Gastrocnemius medialis (tissue), 4 donors: Measurements from ENCODE around the gene TNS3. TPM values are rescaled to one million over a fixed set of nuclear protein-coding genes. Genes with fewer than 3 reads are reported as not detected.

ENCODE experiments used
- ATAC-seq, 2 donors: fragments of 150-250 bp; one replicate each; pipeline ENCODE4 v1.9.1; 2016
- DNase-seq, 2 donors: peaks; one replicate each; pipeline ENCODE4 v3.0.0-alpha.2; 2019
- H3K27ac ChIP-seq, 4 donors: fragments of 200-600 bp; sonication (generic); 1 replicate in 1 of 4; 2 replicates in 3 of 4; pipeline ENCODE4 v1.5.1; 2016 to 2018; ENCODE audit warnings: mild to moderate bottlenecking in 2 of 4, moderate library complexity in 1 of 4
- H3K27me3 ChIP-seq, 3 donors: fragments of 200-600 bp; sonication (generic) in 2 of 3; 1 replicate in 1 of 3; 2 replicates in 2 of 3; pipeline versions ENCODE4 v1.5.1 to v1.6.0; 2016 to 2019; ENCODE audit warnings: mild to moderate bottlenecking in 1 of 3, moderate library complexity in 1 of 3
- H3K36me3 ChIP-seq, 2 donors: fragments of 200-600 bp; sonication (generic) in 1 of 2; one replicate each; pipeline ENCODE4 v1.5.1; 2017 to 2018
- H3K4me1 ChIP-seq, 2 donors: fragments of 200-600 bp; sonication (generic) in 1 of 2; one replicate each; pipeline ENCODE4 v1.5.1; 2016 to 2017; ENCODE audit warnings: mild to moderate bottlenecking in 2 of 2
- H3K4me3 ChIP-seq, 4 donors: fragments of 200-600 bp; sonication (generic) in 3 of 4; 1 replicate in 1 of 4; 2 replicates in 3 of 4; pipeline ENCODE4 v1.5.1; 2016 to 2019; ENCODE audit warnings: mild to moderate bottlenecking in 2 of 4
- H3K9me3 ChIP-seq, 3 donors: fragments of 200-600 bp; sonication (generic) in 2 of 3; 1 replicate in 1 of 3; 2 replicates in 2 of 3; pipeline ENCODE4 v1.5.1; 2016 to 2019
- POLR2A ChIP-seq, 2 donors: fragments of 450-650 bp; IDR thresholded peaks; one replicate each; pipeline ENCODE4 v1.6.1; 2017; ENCODE audit warnings: antibody characterized with exemption in 2 of 2, mild to moderate bottlenecking in 2 of 2, moderate library complexity in 2 of 2
- in situ Hi-C, 4 donors: fragments of 200-750 bp; cut with MboI; loops; one replicate each; pipeline versions ENCODE4 v1.15.0 to v1.8.0; 2017; ENCODE audit warnings: low sequenced_read_pairs in 4 of 4
- intact Hi-C: fragments of 100-400 bp; cut with DNase I; formaldehyde crosslinking; loops from one replicate; pipeline ENCODE4 v1.15.1; 2023; ENCODE audit warnings: low total_unique reads
- total RNA-seq, 4 donors: library from RNA; depleted of rRNA; stranded (reverse); fragments of >200 nt; gene quantifications; one replicate each; pipeline versions ENCODE4 v1.1.0 to v1.2.3, GENCODE V29; 2016
- TF ChIP-seq, protein P1 (sequence below), 5 experiments: fragments of 450-650 bp in 3 of 5; fragments of 200-600 bp in 2 of 5; sonication (generic) in 2 of 5; IDR thresholded peaks in 4 of 5; conservative IDR thresholded peaks in 1 of 5; 1 replicate in 4 of 5; 2 replicates in 1 of 5; pipeline ENCODE4 v1.5.1; 2016 to 2019; ENCODE audit warnings: antibody characterized with exemption in 5 of 5, mild to moderate bottlenecking in 3 of 5, moderate library complexity in 3 of 5

The TNS3 gene
- total RNA-seq, 4 donors from 2014 or later = 39.4 to 64.3 (median 50.5) TPM

DNA sequence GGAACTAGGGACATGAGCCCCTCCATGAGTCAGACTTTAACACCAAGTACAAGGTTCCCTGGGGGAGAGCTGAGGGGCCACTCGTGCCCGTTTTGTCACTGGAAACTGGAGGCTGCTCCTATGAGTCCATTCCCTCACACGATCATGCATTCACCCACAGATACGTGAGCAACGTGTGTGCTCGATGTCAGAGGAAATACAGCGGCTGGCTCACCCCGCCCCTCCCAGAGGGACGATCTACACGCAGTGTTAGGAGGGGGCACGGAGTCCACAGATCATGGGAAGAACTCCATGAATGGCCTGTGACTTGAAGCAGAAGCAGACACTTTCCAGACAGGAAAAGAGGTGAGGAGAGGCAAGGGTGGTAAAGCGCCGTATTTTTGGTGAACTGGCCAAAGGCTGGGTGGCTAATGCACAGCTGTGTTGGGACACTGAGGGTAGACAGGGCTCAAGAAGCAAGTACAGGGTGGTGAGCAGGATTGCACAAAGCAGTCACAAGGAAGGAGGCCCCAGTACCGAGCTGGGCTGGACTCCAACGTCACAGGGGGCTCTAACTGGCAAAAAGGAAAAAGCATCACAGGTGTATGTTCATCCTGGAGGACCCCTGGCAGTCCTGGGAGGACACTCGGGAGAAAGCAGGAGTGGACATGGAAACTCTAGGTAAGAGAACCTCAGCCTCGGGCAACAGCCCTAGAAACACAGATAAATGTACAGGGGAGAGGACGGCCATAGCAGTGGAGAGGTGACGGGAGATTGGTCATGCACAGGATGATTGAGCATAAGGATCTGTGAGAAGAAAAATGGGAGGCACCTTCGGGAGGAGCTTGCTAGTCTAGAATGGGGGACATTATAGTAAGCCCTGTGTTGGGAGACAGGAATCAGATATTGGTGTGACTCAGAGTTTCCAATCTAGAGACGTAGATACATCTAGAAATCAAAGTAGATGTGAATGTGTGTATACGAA, 41.2 kb downstream of the TNS3 start:
- H3K27me3 ChIP-seq = no peaks in the 10 kb centered on the region
- TF ChIP-seq, protein P1, sequence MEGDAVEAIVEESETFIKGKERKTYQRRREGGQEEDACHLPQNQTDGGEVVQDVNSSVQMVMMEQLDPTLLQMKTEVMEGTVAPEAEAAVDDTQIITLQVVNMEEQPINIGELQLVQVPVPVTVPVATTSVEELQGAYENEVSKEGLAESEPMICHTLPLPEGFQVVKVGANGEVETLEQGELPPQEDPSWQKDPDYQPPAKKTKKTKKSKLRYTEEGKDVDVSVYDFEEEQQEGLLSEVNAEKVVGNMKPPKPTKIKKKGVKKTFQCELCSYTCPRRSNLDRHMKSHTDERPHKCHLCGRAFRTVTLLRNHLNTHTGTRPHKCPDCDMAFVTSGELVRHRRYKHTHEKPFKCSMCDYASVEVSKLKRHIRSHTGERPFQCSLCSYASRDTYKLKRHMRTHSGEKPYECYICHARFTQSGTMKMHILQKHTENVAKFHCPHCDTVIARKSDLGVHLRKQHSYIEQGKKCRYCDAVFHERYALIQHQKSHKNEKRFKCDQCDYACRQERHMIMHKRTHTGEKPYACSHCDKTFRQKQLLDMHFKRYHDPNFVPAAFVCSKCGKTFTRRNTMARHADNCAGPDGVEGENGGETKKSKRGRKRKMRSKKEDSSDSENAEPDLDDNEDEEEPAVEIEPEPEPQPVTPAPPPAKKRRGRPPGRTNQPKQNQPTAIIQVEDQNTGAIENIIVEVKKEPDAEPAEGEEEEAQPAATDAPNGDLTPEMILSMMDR (IDR thresholded peaks at IDR 0.05 in 4 of 5, conservative IDR thresholded peaks at IDR 0.05 in 1 of 5) = no peak
- TF ChIP-seq POLR2A (IDR thresholded peaks at IDR 0.05) = no peak
- no peaks in the 10 kb centered on the region for H3K36me3 ChIP-seq
- in situ Hi-C loops (no loop called here), intact Hi-C loops (no loop called here)
- H3K27ac ChIP-seq = no peak overlapping the region
- no peak overlapping the region for H3K4me3 ChIP-seq
- ATAC-seq (no peak), DNase-seq (no peak)
- no peaks in the 10 kb centered on the region for H3K9me3 ChIP-seq
- peaks cover 14 to 15% of the 10 kb centered on the region in 2 donors for H3K4me1 ChIP-seq

DNA sequence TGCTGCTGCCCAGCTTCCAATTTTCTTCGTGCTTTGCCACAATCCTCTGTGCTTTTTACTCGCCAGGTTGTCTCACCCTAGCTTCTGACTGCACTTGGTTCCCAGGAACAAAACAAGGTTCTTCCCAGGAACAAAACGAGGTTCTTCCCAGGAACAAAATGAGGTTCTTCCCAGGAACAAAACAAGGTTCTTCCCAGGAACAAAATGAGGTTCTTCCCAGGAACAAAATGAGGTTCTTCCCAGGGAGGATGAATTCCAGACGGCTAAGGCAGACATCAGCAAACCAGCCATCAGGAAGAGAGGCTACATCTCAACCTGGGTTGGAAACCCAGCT, 41.9 kb downstream of the TNS3 start:
- Histone ChIP-seq H3K4me3 (no peak overlapping the region), H3K4me1 (peaks cover 19 to 21% of the 10 kb centered on the region in 2 donors), H3K27ac (no peak overlapping the region), H3K27me3 (no peaks in the 10 kb centered on the region), H3K9me3 (no peaks in the 10 kb centered on the region), H3K36me3 (no peaks in the 10 kb centered on the region)
- intact Hi-C loops (no loop called here), in situ Hi-C loops (no loop called here)
- TF ChIP-seq, protein P1 (IDR thresholded peaks at IDR 0.05 in 4 of 5, conservative IDR thresholded peaks at IDR 0.05 in 1 of 5) = no peak
- no peak for TF ChIP-seq POLR2A (IDR thresholded peaks at IDR 0.05)
- ATAC-seq (no peak), DNase-seq (no peak)

DNA sequence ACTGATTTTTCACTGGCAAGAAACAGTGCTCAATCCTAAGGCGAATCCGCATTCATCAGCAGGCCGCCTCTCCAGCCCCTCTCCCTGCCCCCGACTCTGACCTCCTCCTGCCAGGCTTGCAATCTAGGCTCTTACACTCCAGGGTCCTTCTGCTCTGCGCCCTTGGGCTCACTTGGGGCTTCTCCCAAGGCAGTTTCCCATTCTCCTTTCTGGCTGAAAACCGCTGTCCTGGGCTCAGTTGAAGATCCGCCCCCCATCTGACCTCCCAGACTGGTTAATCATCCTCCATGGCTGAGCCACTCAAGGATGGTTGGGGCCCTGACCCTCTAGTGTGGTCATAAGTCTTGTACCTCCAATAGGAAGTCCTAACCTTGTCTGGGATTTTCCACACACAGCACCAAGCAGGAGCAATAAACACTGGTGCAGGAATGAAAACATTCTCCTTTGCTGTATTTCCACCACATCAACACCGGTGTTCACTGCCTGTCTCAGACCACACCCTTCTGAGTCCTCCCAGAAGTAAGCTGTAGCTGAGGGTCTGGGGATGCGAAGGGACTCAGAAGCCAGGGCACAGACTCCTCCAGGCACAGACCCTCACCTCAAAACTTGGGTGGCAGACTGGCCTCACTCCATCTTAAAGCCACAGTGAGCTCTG, 42.4 kb downstream of the TNS3 start:
- Histone ChIP-seq H3K4me1 (peaks cover 24 to 25% of the 10 kb centered on the region in 2 donors), H3K27ac (no peak overlapping the region), H3K36me3 (no peaks in the 10 kb centered on the region), H3K9me3 (no peaks in the 10 kb centered on the region), H3K27me3 (no peaks in the 10 kb centered on the region), H3K4me3 (no peak overlapping the region)
- DNase-seq (no peak), ATAC-seq (no peak)
- intact Hi-C loops = loop anchor here (5.0 kb wide), 2 partner anchors 43 to 57 kb away; partner anchors contain the start of gene TNS3
- TF ChIP-seq POLR2A (IDR thresholded peaks at IDR 0.05) = no peak
- TF ChIP-seq, protein P1 (IDR thresholded peaks at IDR 0.05 in 4 of 5, conservative IDR thresholded peaks at IDR 0.05 in 1 of 5) = no peak
- in situ Hi-C loops = no loop called here

DNA sequence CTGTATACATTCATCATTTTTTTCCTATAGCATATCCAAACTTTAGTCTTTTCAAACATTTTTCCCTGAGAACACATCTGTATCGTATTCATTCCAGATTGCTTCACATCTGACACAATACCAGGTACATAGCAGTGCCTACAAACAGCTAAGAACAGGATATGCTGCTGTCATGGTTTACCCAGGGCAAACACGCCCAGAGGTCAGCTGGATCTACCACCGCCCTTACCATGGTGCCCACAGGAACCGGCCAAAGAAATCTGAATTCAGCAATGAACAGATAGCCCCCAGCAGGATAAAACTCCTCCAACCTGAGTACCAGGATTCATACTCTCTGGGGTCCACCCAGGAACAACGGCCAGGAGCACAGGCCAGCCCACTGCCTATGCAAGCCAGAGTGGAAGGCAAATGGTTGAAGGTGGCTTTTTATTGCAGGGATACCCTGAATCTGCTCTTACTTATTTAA, 43.0 kb downstream of the TNS3 start:
- TF ChIP-seq POLR2A (IDR thresholded peaks at IDR 0.05) = no peak
- TF ChIP-seq, protein P1 (IDR thresholded peaks at IDR 0.05 in 4 of 5, conservative IDR thresholded peaks at IDR 0.05 in 1 of 5) = no peak
- Histone ChIP-seq H3K9me3 (no peaks in the 10 kb centered on the region), H3K4me3 (no peak overlapping the region), H3K4me1 (peaks cover 25 to 26% of the 10 kb centered on the region in 2 donors), H3K27ac (no peak overlapping the region), H3K36me3 (no peaks in the 10 kb centered on the region), H3K27me3 (no peaks in the 10 kb centered on the region)
- ATAC-seq (no peak), DNase-seq (no peak)
- in situ Hi-C loops = no loop called here
- intact Hi-C loops = loop anchor here (5.0 kb wide), 2 partner anchors 43 to 57 kb away; partner anchors contain the start of gene TNS3
